HuH-7.5 (cell line): Measurements from ENCODE around the gene KNDC1.
"Not testable (repeated sequence)": the region's sequence is repeated elsewhere in the genome, so short reads cannot be mapped to it uniquely, and the experiment has no call there.

Source experiments
- DNase-seq: peaks from one replicate; pipeline ENCODE4 v3.0.0; 2011; ENCODE audit warnings: low spot score

KNDC1 gene

DNA sequence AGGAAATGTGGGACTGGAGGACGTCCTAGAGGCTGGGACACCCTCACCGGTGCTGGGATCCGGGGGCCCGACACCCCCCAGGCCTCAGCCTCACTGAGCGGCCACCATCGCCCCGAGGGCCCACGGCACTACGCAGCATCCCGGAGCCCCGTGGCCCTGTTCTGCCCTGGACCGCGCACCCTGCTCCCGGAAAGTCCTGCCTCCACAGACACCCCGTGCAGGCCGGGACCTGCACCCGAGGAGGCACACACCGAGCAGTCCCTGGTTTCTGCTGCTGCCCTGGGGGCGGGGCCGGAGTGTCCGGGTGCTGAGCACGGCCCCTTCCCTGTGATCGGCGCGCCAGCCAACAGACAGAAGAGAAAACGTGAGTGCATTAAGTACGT, 18.1 kb upstream of the KNDC1 start:
- DNase-seq = no peak

DNA sequence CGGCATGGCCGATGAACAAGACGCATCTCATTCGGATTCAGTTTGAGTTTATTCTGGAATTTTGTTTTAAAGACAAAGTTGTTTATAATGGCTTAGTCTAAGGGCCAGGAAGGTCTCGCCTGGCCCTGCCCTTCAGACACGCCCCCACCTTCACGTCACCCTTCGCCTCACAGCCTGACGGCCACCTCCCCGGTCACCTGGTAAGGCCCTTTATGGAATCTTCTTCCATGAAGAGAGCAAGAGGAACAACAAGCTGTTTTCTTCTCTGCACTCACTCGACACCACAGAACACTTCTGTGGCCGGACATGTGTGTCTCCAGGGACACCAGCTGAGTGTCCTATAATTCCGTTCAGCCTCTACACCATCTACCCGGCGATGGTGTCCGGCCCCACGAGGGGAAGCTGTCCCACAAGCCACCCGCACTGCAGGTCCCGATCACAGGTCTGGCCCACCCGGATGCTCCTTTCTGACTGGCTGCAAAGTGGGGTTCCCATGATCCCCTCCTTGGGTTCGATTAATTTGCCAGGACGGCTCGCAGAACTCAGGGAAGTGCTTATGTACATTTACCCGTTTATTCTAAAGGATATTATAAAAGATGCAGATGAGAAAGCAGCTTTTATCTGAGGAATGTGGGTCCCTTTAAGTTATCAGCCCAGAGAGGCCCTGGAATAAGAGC, 17.4 kb upstream of the KNDC1 start:
- no peak for DNase-seq

DNA sequence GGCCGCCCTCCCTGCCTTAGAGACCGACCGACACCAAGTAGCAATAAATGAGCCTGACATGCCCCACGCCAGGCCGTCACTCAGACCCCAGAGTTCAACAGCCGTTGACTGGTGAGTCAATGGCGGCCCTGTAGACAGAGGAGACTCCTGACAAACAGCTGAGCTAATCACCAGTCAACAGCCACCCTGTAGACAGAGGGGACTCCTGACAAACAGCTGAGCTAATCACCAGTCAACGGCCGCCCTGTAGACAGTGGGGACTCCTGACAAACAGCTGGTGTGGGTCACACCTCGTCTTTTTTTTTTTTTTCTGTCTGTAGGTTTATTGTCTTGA, 16.9 kb upstream of the KNDC1 start:
- DNase-seq = no peak

DNA sequence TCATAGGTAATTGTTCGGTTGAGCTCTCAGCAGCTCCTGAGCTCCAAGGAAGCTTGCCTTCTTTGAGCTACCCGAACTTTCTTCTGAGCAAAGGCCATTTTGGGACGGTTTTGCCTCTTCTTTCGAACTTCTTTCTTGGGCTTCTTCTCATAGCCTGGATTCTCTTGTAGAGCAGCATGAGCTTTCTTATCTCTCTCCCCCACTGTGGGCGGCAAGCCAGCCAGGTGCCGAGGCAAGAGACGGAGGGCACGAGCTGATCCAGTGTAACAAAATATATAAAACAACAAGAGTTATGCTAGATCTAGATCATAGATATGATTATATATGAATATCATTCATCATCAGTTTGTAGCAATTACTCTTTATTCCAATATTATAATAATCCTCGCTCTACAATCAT, 16.5 kb upstream of the KNDC1 start:
- no peak for DNase-seq

DNA sequence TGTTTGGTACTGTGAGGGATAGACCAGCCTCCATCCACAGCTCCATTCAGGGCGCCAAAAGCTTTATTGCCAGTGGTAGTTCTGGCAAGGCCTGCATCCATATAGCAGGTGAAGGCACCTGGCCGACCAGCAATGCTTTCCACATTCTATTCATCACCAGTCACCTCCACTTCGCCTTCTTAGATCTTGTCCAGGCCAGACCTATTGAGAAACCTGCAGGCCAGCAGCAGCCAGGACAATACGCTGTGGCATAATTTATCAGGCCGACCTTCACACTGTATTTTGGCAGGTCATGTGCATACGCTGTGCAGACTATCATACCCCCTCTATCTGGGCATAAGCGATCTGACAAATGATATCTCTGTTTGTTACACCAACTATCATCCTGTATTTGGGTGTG, 15.2 kb upstream of the KNDC1 start:
- DNase-seq = no peak

DNA sequence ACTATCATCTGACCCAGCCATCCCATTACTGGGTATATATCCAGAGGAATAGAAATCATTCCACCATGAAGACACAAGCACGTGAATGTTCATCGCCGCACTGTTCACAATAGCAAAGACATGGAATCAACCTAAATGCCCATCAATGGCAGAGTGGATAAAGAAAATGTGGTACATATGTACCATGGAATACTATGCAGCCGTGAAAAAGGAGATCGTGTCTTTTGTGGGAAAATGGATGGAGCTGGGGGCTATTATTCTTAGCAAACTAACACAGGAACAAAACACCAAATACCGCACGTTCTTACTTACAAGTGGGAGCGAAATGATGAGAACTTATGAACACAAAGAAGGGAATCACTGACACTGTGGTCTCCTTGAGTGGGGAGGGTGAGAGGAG, 9.8 kb upstream of the KNDC1 start:
- DNase-seq = no peak

DNA sequence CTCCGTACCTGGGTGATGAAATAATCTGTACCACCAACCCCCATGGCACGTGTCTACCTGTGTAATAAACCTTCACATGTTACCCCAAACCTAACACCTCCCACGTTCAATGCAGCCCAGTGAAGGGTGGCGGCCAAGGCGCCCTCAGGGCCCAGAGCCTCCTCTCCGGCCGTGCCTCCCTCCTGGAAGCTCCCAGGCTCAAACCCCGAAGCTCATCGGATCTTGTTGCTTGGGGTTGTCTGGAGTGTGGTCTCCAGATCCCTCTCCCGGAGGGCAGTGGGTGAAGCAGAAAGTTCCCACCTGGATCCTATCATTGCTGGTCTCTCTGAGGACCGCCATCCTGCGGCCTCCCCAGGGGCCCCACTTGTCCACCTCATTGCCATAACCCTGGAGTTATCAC, 9.4 kb upstream of the KNDC1 start:
- no peak for DNase-seq

DNA sequence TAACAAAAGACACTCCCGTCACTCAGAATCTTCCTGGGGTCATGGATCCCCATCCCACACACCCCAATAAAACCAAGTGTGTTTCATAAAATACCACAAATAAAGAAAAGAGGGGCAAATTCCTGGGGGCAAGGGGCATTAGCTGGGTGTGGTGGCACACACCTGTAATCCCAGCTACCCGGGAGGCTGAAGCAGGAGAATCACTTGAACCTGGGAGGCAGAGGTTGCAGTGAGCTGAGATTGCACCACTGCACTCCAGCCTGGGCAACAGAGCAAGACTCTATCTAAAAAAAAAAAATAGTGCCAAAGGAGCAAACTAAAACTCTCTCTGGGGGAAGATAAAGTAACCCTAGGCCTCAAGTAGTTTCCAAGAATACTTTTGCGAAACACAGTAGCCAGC, 8.9 kb upstream of the KNDC1 start:
- DNase-seq = not testable (repeated sequence)

DNA sequence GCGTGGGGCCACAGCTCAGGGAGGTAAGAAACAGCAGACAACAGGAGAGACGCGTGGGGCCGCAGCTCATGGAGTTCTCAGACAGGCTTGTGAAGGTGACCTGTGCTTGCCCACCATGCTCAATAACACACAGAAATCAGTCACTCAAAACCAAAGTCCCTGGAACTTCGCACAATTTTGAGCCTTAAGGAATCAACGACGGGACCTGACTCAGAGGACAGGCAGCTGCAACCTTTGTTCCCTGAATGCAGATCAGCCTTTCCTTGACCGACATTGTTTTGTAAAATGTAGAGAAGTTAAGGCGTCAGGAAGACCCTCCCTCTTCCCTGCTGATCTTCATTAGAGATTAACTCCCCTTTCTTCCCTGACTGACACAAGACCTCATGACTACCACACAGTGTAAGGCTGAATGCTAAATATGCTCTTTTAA, 8.5 kb upstream of the KNDC1 start:
- DNase-seq = no peak

DNA sequence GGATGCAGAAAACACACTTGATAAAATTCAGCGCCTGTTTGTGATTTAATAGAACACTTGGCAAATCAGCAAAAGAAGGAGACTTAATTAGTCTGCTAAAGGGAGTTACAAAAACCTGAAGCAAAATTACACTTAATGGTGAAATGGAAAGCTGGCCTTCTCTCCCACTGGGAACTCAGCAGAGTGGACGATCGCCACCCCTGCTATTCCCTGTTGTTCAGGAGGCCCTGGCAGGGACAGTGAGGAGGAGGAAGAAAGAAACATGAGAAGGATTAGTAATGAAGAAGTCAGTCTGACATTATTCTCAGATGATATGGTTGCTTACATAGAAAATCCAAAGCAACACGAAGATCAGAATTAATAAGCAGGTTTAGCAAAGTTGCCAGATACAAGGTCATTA, 5.6 kb upstream of the KNDC1 start:
- no peak for DNase-seq

DNA sequence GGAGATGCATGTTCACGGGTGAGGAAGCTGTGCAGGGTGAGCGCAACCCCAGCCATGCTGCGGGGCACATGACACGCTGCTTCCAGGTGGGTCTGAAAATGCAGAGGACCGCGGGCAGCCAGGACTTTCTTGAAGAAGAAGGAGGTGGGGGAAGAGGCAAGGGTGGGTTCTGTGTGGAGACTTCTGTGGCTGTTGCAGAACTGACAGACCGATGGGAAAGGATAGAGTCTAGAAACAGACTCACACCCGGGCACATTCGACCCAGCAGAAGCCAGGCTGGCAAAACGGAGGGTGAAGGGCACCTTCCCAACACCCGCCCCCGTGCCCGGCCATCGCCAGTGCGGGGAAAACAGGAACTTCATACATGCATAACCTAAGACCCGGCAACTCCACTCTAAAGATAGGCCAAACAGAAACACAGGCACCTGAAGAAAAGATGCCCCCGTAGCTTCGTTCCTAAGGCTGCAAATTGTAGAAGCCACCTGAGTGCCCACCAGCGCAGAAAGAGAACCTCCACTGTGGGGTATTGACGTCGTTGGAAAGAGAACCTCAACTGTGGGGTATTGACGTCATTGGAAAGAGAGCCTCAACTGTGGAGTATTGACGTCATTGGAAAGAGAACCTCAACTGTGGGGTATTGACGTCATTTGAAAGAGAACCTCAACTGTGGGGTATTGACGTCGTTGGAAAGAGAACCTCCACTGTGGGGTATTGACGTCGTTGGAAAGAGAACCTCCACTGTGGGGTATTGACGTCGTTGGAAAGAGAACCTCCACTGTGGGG, 4.8 kb upstream of the KNDC1 start:
- no peak for DNase-seq

DNA sequence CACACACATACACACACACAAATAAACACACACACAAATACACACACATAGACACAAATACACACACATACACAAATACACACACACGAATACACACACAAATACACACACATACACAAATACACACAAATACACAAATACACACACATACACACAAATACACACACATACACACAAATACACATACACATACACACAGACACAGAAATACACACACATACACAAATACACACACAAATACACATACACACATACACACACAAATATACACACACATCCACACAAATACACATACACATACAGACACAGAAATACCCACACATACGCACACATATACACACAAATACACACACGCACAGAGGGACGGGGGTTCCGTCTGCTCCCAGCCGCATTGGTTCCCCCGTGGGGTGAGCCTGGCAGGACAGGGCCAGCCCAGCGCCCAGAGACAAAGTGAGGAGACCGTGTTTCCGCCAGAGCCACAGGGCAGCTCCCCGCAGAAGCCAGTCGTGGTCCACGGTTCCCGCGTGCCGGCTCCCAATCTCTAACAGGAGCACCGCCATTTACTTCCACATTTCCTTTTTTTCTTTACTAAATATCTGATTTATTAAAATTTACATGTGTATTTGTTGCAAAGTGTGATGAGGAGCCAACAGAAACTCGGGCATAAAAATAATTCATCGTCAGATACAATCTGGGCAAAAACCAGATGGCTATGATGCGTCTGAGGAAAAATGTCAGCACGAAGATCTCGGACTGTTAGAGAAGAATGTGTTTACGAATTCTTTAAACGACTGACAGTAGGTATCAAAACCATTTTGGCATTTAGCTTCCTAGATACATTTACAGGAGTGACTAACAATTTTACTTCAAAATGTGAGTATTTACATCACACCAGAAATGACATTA, 3.1 kb upstream of the KNDC1 start:
- no peak for DNase-seq

DNA sequence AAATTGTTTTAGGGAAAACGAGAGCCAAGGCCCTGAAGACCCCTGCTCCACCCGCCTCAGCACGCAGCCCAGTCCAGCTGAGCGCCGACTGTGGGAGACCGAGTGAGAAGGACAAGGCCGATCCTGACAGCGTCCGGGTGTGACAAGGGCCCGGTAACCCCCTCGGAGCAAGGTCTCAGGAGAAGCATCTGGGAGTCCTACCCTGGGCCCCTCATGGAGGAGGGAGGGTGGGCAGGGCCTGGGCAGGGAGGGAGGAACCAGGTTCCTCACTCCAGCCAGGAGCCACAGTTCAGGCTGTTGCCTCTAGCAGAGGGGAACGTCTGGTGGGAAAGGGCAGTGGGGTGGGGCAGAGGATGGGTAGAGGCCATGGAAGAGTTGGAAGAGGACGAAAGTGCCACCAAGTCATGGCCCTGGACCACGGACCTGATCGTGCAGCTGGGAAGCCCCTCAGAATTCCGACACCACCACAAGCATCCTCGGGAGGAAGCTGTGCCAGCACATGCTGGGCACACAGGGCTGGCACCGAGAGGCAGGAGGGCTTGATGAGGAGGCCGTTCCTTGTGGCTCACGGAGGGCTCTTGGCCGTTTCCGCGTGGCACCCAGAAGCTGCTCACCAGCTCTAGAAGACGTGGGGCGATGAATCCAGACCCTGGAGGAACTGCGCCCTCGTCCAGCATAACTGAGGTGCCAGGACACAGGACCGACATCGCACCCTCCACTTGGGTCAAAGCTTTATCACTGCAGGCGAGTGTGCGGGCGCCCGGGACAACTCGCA, 2.2 kb upstream of the KNDC1 start:
- no peak for DNase-seq

DNA sequence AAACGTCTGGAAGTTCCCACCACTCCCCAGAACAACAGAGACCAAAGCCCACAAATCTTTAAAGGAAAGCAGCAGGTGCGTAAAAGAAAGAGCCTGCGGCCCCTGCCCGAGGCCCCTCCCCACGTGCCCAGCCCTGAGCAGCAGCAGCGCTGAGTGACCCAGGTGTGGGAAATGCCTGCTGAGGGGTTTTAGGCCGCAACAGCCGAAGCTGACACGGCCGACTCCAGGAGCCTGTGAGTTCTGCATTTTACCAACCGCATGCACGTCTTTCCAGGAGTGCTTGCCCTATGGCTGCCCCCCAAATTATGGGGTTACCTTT, 1.6 kb upstream of the KNDC1 start:
- DNase-seq = no peak

DNA sequence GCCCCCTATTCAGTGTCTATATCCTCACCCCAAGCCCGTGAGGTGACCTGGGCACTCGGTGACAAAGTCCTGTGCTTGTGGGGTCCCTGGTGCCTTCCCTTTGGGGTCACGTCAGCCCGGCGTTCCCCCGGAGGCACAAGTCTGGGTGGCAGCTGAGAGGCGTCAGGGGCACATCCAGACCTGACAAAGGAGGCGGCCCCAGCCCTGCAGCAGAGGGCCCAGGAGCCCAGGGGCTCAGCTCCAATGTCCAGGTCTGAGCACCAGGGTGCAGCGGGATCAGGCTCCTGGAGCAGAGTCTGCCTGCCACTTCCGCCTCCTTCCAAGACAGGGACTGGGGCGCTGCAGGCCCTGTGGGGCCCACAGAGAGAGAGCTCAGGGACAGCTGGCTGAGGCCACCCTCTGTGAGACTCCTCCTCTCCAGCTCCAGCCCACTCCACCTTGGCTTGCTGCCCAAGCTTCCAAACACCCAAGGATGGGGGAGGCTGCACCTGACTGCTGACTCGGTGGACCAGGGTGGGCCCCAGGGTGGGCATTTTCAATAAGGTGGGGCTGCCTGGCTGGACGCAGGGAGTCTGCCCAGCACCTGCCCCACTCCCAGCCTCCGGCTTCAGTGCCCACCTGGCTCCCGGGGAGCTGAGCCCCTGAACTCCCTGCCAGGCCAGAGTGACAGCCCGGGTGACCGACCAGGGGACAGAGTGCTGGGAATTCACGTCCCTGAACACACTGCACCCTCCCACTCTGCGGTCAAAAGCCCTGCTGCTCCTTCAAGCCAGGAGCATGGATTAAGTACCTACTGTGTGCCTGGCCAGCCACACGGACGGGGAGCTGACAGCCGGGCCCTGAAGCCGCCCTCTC, 1.0 kb upstream of the KNDC1 start:
- DNase-seq = no peak

DNA sequence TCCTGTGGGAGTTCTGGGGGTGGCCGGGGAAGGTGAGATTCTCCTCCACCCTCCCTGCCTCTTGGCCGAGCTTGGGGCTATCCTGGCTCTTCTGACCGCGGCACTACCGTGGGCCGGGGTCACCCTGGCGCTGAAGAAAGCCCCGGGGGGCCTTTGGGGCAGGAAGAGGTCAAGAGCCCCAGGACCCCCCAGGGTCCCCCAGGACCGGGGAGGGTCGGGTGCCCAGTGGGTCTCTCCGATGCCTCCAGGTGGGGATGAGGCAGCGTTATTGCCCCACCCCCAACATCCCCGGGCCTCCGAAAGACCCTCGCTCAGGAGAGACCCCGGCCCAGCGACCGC, 439 bp upstream of the KNDC1 start:
- DNase-seq = no peak

DNA sequence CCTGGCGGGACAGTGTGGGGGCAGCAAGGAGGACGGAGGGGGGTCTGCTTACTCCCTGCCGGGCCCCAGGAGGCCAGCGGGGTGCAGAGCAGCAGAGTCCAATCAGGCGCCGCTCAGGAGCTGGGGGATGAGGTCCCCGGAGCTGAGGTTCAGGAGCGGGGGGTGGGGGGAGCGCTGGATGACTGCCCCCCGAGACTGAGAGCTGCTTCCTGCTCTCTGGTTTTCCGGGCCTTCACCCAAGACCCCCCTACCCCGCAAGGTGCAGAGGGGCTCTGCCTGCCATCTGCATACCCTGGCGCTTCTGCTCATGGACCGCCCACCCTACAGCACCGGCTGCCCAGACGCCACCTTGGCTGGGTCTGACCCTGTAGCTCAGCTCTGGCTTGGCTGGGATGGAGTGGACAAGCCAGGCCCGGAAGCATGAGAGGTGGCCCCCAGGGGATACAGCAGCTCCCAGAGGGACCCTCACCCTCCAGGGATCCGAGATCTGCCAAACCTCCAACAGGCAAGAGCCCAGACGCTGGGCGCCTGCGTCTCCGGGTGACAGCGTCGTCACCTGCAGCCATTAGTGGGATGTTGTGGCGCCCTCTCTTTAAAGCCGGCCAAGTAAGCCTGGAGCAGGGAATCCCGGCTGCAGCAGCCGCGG, 930 bp downstream of the KNDC1 start:
- no peak for DNase-seq

DNA sequence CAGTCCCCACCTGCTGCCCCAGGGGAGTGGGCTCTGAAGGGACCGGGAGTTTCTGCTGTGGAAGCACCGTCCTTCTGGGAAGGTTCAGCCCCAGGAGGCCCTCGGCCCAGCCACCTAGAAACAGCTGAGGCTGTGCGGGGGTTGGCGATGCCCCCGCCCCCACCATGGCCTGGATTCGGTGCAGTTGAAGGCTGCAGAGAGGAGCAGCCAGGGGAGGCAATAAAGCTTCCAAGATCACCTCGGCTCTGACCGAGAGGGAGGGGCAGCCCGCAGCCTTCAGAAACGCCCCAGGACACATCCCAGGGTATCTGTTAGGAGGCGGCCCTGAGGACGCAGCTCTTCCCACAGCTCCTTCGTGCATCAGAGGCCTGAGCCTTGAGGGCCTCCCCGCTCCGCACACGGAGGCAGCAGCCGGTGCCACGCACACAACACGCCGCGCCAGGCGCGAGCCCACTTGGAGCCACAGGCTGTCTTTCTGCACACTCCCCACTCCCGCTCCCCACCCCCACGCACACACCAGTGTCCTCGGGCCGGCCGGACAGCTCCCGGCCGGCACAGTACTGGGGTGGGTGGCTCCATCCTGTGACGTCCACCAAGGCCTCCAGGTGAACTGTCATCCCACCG, 1.6 kb downstream of the KNDC1 start:
- no peak for DNase-seq

DNA sequence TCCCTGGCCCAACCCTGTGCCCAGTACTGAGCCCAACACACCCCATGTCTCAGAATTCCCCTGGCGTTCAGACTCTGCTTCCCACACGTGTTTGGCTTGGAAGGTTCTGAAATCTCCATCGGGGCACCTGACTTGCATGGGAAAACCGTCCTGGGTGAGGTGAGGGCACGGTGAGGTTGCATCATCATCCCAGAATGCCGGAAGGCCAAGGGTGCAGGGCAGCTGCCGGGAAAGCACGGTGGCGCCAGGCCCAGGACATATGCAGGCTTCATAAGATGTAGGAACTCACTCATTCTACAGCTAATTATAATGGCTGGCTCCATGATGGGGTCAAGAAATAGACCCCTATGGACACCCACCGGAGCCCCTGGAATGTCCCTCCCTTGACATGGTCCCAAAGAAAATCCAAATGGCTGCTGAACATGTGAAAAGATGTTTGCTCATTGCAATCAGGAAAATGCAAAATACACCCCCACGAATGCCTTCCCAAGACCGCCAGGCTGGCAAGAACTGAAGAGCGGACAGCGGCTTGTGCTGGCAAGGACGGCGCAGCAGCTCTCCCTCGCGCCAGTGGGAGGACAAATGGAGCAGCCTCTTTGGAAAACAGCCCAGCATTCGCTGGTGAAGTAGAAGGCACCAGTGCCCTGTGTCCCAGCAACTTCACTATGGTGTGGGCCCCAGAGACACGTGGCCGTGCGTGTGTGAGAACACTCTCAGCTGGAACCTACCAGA, 2.3 kb downstream of the KNDC1 start:
- peak; percentile 67 for DNase-seq
